Mammary epithelial cell (primary cell): ENCODE results near the gene OR13C8.

ENCODE experiments used
- CTCF ChIP-seq, 2 donors: IDR thresholded peaks in 1 of 2; conservative IDR thresholded peaks in 1 of 2; 2 replicates each; pipeline ENCODE4 v1.5.1; 2011 to 2012; ENCODE audit warnings: inconsistent platforms in 2 of 2, low read length in 2 of 2, mild to moderate bottlenecking in 2 of 2, control low read depth in 1 of 2, low read depth in 1 of 2; ENCODE audit not compliant: insufficient read depth in 1 of 2; ENCODE audit errors: extremely low read depth in 1 of 2
- EZH2 ChIP-seq: IDR thresholded peaks from 2 replicates; pipeline ENCODE4 v1.6.1; 2012; ENCODE audit warnings: low read length, inconsistent platforms, borderline replicate concordance

DNA sequence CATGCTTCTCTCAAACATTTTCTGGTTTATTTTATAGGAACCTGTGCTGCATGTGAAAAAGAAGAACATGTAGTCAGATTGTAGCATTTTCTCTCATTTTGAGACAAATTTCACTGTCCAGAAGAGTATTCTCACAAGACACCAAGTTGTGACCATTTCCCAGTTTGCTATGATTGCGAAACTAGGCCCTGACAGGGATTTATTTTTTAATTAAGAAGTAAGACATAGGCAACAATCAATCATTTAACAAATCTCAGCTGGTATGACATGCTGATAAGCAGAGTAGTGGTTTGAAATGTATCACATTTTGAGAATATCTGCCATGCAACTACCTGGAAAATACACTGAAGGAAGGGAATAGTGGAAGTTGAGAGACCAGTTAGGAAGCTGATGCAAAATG, 11.6 kb downstream of the OR13C8 start:
- TF ChIP-seq CTCF (conservative IDR thresholded peaks at IDR 0.05 in 1 of 2, IDR thresholded peaks at IDR 0.05 in 1 of 2; ENCODE audit: extremely low read depth in 1 of 2, insufficient read depth in 1 of 2, low read depth in 1 of 2, low read length in 2 of 2), result no peak
- no peak for TF ChIP-seq EZH2
